HG03103 (cell line): ENCODE data around the gene COMMD7.
A peak's percentile ranks its signal among the peaks of the same experiment; 100 is the strongest.

Experiments
- ATAC-seq: cut with Tn5 transposase; IDR thresholded peaks from one replicate; pipeline ENCODE4 v1.9.1; 2021; ENCODE audit warnings: low read depth; ENCODE audit not compliant: unreplicated experiment

COMMD7 gene

GRCh38 chr20:32743237-32744112, at the start of gene COMMD7:
TSS of gene COMMD7 (minus strand) at chr20:32743467. CDS start at chr20:32743391, 76 bp downstream.
- peak; percentile 57 for ATAC-seq

GRCh38 chr20:32792731-32793458, 49.6 kb upstream of the COMMD7 start:
- no peak for ATAC-seq

GRCh38 chr20:32792316-32792715, 49.0 kb upstream of the COMMD7 start:
- ATAC-seq: peak; percentile 70

- no peak for ATAC-seq
Observed at GRCh38 chr20:32790751-32791057, 47.4 kb upstream of the COMMD7 start.

GRCh38 chr20:32789896-32790750, 46.9 kb upstream of the COMMD7 start:
- ATAC-seq: no peak

GRCh38 chr20:32787168-32787567, 43.9 kb upstream of the COMMD7 start:
- no peak for ATAC-seq

GRCh38 chr20:32786059-32786760, 42.9 kb upstream of the COMMD7 start:
- no peak for ATAC-seq

GRCh38 chr20:32784369-32785080, 41.3 kb upstream of the COMMD7 start:
- no peak for ATAC-seq

GRCh38 chr20:32780749-32781655, 37.7 kb upstream of the COMMD7 start:
- no peak for ATAC-seq

GRCh38 chr20:32780278-32780677, 37.0 kb upstream of the COMMD7 start:
- ATAC-seq: no peak

- ATAC-seq: no peak
Observed at GRCh38 chr20:32779500-32780211, 36.4 kb upstream of the COMMD7 start.

GRCh38 chr20:32777177-32777956, 34.1 kb upstream of the COMMD7 start:
- no peak for ATAC-seq

- no peak for ATAC-seq
Observed at GRCh38 chr20:32775336-32775991, 32.2 kb upstream of the COMMD7 start.

- no peak for ATAC-seq
Observed at GRCh38 chr20:32773855-32774254, 30.6 kb upstream of the COMMD7 start.

GRCh38 chr20:32773223-32773622, 30.0 kb upstream of the COMMD7 start:
- no peak for ATAC-seq

GRCh38 chr20:32772046-32772445, 28.8 kb upstream of the COMMD7 start:
- ATAC-seq: no peak
